SK-N-SH treated with all-trans-retinoic acid at 6 μM for 48 hours (cell line): ENCODE measurements around the gene KRT82.

Source experiments
- ATAC-seq: fragments of 200-7000 bp; cut with Tn5 transposase; 3 replicates; pipeline ENCODE4 v1.9.1; 2020; ENCODE audit warnings: mild to moderate bottlenecking, moderate library complexity
- ARNTL ChIP-seq: fragments of 450-650 bp; formaldehyde crosslinking; IDR thresholded peaks from 2 replicates; pipeline ENCODE4 v1.5.0; 2020; ENCODE audit warnings: low read depth, mild to moderate bottlenecking, moderate library complexity, borderline replicate concordance
- BACH2 ChIP-seq: fragments of 250-450 bp; sonication (Bioruptor Pico); IDR thresholded peaks from 2 replicates; pipeline ENCODE4 v1.9.0; 2021; ENCODE audit warnings: mild to moderate bottlenecking, borderline replicate concordance
- ESRRG ChIP-seq: fragments of 250-450 bp; sonication (Bioruptor Pico); IDR thresholded peaks from 2 replicates; pipeline ENCODE4 v1.6.1; 2021; ENCODE audit warnings: mild to moderate bottlenecking
- OSR1 ChIP-seq: fragments of 250-450 bp; sonication (Bioruptor Pico); IDR thresholded peaks from 2 replicates; pipeline ENCODE4 v1.8.0; 2022; ENCODE audit warnings: moderate library complexity, mild to moderate bottlenecking, inconsistent platforms
- PATZ1 ChIP-seq: fragments of 250-450 bp; sonication (Bioruptor Pico); IDR thresholded peaks from 2 replicates; pipeline ENCODE4 v1.8.0; 2020; ENCODE audit warnings: mild to moderate bottlenecking, moderate library complexity, borderline replicate concordance
- RARB ChIP-seq: fragments of 250-450 bp; sonication (Bioruptor Pico); IDR thresholded peaks from 2 replicates; pipeline ENCODE4 v1.8.0; 2021; ENCODE audit warnings: mild to moderate bottlenecking, moderate library complexity
- SNAI2 ChIP-seq: fragments of 250-450 bp; sonication (Bioruptor Pico); IDR thresholded peaks from 2 replicates; pipeline ENCODE4 v1.5.0; 2020; ENCODE audit warnings: mild to moderate bottlenecking, moderate library complexity
- TCF4 ChIP-seq: fragments of 250-450 bp; sonication (Bioruptor Pico); IDR thresholded peaks from 2 replicates; pipeline ENCODE4 v1.8.0; 2021; ENCODE audit warnings: mild to moderate bottlenecking, moderate library complexity, borderline replicate concordance
- ZC3H10 ChIP-seq: fragments of 250-450 bp; sonication (Bioruptor Pico); IDR thresholded peaks from 2 replicates; pipeline ENCODE4 v1.5.1; 2021; ENCODE audit warnings: mild to moderate bottlenecking, moderate library complexity
- ZFP3 ChIP-seq: fragments of 250-450 bp; sonication (Bioruptor Pico); IDR thresholded peaks from 2 replicates; pipeline ENCODE4 v1.5.0; 2020; ENCODE audit warnings: mild to moderate bottlenecking, moderate library complexity
- ZFP30 ChIP-seq: fragments of 450-650 bp; formaldehyde crosslinking; IDR thresholded peaks from 2 replicates; pipeline ENCODE4 v1.5.0; 2022; ENCODE audit warnings: mild to moderate bottlenecking, moderate library complexity
- ZNF565 ChIP-seq: fragments of 450-650 bp; formaldehyde crosslinking; conservative IDR thresholded peaks from 2 replicates; pipeline ENCODE4 v1.5.0; 2020; ENCODE audit warnings: low read depth, mild to moderate bottlenecking, moderate library complexity
- TF ChIP-seq, protein P1 (sequence below): fragments of 250-450 bp; sonication (Bioruptor Pico); IDR thresholded peaks from 2 replicates; pipeline ENCODE4 v1.5.1; 2021; ENCODE audit warnings: mild to moderate bottlenecking, moderate library complexity
- TF ChIP-seq, protein P2 (sequence below): fragments of 250-450 bp; sonication (Bioruptor Pico); IDR thresholded peaks from 2 replicates; pipeline ENCODE4 v1.8.0; 2021; ENCODE audit warnings: low read depth, mild to moderate bottlenecking, moderate library complexity, borderline replicate concordance
- TF ChIP-seq, protein P3 (sequence below): fragments of 250-450 bp; sonication (Bioruptor Pico); IDR thresholded peaks from 2 replicates; pipeline ENCODE4 v1.5.1; 2020; ENCODE audit warnings: low read depth, mild to moderate bottlenecking, moderate library complexity
- TF ChIP-seq, protein P4 (sequence below): fragments of 250-450 bp; sonication (Bioruptor Pico); IDR thresholded peaks from 2 replicates; pipeline ENCODE4 v1.5.0; 2020; ENCODE audit warnings: mild to moderate bottlenecking, moderate library complexity

The KRT82 gene

DNA sequence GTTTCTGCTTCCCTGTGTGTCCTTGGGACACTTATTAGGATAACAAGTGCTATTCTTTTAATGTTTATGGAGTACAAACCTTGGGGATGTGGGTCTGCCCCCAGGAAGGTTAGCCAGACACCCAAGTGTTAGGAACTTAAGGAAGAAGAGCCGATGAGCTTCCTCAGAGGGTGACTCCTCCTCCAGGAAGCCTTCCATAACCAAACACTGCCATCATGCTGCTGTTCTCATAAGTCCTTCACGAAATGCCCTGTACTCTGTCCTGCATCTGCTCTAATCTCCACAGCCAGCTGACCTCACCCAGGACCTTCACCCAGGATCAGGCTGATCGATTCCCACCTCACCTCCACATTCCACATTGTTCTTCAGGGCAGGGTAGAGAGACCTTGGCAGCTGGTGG is 37.6 kb downstream of the KRT82 start:
- ATAC-seq = no peak
- no peak for TF ChIP-seq TCF4 (CRISPR knock-in tag)
- no peak for TF ChIP-seq ARNTL (CRISPR knock-in tag)
- TF ChIP-seq, protein P1, sequence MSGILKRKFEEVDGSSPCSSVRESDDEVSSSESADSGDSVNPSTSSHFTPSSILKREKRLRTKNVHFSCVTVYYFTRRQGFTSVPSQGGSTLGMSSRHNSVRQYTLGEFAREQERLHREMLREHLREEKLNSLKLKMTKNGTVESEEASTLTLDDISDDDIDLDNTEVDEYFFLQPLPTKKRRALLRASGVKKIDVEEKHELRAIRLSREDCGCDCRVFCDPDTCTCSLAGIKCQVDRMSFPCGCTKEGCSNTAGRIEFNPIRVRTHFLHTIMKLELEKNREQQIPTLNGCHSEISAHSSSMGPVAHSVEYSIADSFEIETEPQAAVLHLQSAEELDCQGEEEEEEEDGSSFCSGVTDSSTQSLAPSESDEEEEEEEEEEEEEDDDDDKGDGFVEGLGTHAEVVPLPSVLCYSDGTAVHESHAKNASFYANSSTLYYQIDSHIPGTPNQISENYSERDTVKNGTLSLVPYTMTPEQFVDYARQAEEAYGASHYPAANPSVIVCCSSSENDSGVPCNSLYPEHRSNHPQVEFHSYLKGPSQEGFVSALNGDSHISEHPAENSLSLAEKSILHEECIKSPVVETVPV (CRISPR knock-in tag) = no peak
- TF ChIP-seq, protein P2, sequence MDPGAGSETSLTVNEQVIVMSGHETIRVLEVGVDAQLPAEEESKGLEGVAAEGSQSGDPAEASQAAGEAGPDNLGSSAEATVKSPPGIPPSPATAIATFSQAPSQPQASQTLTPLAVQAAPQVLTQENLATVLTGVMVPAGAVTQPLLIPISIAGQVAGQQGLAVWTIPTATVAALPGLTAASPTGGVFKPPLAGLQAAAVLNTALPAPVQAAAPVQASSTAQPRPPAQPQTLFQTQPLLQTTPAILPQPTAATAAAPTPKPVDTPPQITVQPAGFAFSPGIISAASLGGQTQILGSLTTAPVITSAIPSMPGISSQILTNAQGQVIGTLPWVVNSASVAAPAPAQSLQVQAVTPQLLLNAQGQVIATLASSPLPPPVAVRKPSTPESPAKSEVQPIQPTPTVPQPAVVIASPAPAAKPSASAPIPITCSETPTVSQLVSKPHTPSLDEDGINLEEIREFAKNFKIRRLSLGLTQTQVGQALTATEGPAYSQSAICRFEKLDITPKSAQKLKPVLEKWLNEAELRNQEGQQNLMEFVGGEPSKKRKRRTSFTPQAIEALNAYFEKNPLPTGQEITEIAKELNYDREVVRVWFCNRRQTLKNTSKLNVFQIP = no peak
- TF ChIP-seq, protein P3, sequence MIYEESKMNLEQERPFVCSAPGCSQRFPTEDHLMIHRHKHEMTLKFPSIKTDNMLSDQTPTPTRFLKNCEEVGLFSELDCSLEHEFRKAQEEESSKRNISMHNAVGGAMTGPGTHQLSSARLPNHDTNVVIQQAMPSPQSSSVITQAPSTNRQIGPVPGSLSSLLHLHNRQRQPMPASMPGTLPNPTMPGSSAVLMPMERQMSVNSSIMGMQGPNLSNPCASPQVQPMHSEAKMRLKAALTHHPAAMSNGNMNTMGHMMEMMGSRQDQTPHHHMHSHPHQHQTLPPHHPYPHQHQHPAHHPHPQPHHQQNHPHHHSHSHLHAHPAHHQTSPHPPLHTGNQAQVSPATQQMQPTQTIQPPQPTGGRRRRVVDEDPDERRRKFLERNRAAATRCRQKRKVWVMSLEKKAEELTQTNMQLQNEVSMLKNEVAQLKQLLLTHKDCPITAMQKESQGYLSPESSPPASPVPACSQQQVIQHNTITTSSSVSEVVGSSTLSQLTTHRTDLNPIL (CRISPR knock-in tag) = no peak
- TF ChIP-seq RARB (CRISPR knock-in tag) = no peak
- no peak for TF ChIP-seq BACH2 (CRISPR knock-in tag)

DNA sequence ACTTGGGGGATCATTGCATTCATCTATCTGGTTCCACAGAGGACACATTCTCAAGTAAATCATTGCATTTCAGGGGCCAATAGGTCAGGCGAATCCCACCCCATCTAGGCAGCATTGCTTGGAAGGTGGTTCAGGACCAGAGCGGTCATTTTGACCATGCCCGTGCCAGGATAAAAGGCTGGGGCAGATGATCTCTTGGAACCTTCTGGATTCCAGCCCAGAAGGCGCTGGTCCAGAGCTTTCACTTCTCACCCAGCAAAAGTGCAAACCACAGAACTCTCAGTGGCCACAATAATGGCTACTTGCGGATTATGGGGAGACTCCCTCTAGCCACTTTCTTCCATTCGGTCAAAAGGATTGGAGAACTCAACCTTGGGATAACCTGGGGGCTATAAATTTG is 38.3 kb downstream of the KRT82 start:
- TF ChIP-seq RARB (CRISPR knock-in tag) (no peak), ZFP3 (CRISPR knock-in tag) (no peak), ESRRG (CRISPR knock-in tag) (no peak), SNAI2 (CRISPR knock-in tag) (no peak), ZNF565 (CRISPR knock-in tag) (no peak), ZFP30 (CRISPR knock-in tag) (no peak), OSR1 (no peak), ZC3H10 (CRISPR knock-in tag) (no peak), TCF4 (CRISPR knock-in tag) (no peak)
- TF ChIP-seq, protein P4, sequence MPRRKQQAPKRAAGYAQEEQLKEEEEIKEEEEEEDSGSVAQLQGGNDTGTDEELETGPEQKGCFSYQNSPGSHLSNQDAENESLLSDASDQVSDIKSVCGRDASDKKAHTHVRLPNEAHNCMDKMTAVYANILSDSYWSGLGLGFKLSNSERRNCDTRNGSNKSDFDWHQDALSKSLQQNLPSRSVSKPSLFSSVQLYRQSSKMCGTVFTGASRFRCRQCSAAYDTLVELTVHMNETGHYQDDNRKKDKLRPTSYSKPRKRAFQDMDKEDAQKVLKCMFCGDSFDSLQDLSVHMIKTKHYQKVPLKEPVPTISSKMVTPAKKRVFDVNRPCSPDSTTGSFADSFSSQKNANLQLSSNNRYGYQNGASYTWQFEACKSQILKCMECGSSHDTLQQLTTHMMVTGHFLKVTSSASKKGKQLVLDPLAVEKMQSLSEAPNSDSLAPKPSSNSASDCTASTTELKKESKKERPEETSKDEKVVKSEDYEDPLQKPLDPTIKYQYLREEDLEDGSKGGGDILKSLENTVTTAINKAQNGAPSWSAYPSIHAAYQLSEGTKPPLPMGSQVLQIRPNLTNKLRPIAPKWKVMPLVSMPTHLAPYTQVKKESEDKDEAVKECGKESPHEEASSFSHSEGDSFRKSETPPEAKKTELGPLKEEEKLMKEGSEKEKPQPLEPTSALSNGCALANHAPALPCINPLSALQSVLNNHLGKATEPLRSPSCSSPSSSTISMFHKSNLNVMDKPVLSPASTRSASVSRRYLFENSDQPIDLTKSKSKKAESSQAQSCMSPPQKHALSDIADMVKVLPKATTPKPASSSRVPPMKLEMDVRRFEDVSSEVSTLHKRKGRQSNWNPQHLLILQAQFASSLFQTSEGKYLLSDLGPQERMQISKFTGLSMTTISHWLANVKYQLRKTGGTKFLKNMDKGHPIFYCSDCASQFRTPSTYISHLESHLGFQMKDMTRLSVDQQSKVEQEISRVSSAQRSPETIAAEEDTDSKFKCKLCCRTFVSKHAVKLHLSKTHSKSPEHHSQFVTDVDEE (CRISPR knock-in tag) = no peak
- TF ChIP-seq, protein P3 (CRISPR knock-in tag) = no peak
- TF ChIP-seq, protein P2 = no peak
- TF ChIP-seq, all 23 proteins: peak for 0

DNA sequence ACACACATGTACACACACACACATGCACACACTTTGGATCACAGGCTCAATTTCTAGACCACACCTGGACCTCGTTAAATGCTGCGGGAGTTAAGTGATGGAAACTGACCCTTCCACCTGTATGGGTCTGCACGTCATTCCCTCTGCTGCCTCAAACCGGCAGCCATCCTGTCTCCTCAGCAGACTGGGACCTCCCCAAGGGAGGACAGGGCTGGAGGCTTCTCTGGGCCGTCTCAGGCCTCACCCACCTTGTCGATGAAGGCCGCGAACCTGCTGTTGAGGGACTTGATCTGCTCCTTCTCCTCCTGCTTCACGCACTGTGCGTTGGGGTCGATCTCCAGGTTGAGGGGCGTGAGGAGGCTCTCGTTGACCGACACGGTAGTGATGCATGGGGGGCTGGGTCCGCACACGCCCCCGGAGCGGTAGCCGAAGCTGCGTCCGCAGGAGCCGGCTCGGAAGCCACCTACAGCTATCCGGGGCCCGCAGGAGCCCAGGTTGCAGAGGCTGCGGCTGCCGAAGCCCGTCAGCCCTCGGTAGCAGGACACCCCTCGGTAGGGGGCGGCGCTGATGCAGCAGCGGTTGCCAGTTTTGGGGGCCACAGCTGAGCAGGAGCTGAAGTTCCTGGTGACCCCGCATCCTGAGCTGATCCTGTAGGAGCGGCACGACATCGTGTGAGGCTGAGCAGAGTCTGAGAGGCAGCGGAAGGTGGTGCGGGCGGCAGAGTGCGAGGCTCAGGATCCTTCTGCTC is 39.2 kb downstream of the KRT82 start, which contains the start of gene KRT85:
Gene KRT85, minus strand, starts transcription at position 744 of the 748 bp plus-strand sequence. Its CDS starts 76 bp downstream, at position 668.
- no peak for ATAC-seq
- TF ChIP-seq PATZ1 (CRISPR knock-in tag) = no peak

More for the DNA sequence above, 38.3 kb downstream of the KRT82 start:
- no peak for ATAC-seq
